NCI-H2029 treated with DMSO at 0.1 percent for 48 hours (cell line): ENCODE results near the gene MRGPRX2.
A peak's percentile ranks its signal among the peaks of the same experiment; 100 is the strongest.

ENCODE experiments used
- DNase-seq: peaks from one replicate; lab custom pipeline; 2025; lab: John Stamatoyannopoulos, UW

Gene MRGPRX2

GRCh38 chr11:19060629-19061028, at the start of gene MRGPRX2:
TSS of gene MRGPRX2 (minus strand) at chr11:19060717. CDS start at chr11:19056402, 4,315 bp downstream.
- DNase-seq, result no peak

GRCh38 chr11:19110295-19110694, 49.8 kb upstream of the MRGPRX2 start:
- peak; percentile 34 for DNase-seq

GRCh38 chr11:19107125-19107524, 46.6 kb upstream of the MRGPRX2 start:
- DNase-seq, result no peak

GRCh38 chr11:19105011-19105410, 44.5 kb upstream of the MRGPRX2 start:
- no peak for DNase-seq

GRCh38 chr11:19102521-19102900, 42.0 kb upstream of the MRGPRX2 start:
- no peak for DNase-seq

GRCh38 chr11:19101796-19102520, 41.4 kb upstream of the MRGPRX2 start:
- no peak for DNase-seq

- DNase-seq, result no peak
These were observed 40.4 kb upstream of the MRGPRX2 start for GRCh38 chr11:19100885-19101284.

GRCh38 chr11:19099093-19099492, 38.6 kb upstream of the MRGPRX2 start:
- no peak for DNase-seq

- DNase-seq, result no peak
These were observed 34.3 kb upstream of the MRGPRX2 start for GRCh38 chr11:19094859-19095258.

GRCh38 chr11:19093976-19094375, 33.5 kb upstream of the MRGPRX2 start:
- no peak for DNase-seq

- DNase-seq, result no peak
These were observed 32.3 kb upstream of the MRGPRX2 start for GRCh38 chr11:19092850-19093249.

GRCh38 chr11:19092342-19092741, 31.8 kb upstream of the MRGPRX2 start:
- DNase-seq, result no peak

- no peak for DNase-seq
These were observed 30.8 kb upstream of the MRGPRX2 start for GRCh38 chr11:19091366-19091765.

- no peak for DNase-seq
These were observed 28.9 kb upstream of the MRGPRX2 start for GRCh38 chr11:19089421-19089820.

GRCh38 chr11:19088791-19089190, 28.3 kb upstream of the MRGPRX2 start:
- DNase-seq, result no peak

- DNase-seq, result no peak
These were observed 27.1 kb upstream of the MRGPRX2 start for GRCh38 chr11:19087658-19088057.

GRCh38 chr11:19084661-19085315, 24.3 kb upstream of the MRGPRX2 start:
- no peak for DNase-seq

GRCh38 chr11:19083166-19083565, 22.6 kb upstream of the MRGPRX2 start:
- no peak for DNase-seq

GRCh38 chr11:19080579-19080993, 20.1 kb upstream of the MRGPRX2 start:
- no peak for DNase-seq

- DNase-seq, result no peak
These were observed 19.3 kb upstream of the MRGPRX2 start for GRCh38 chr11:19079643-19080440.

GRCh38 chr11:19077965-19078364, 17.4 kb upstream of the MRGPRX2 start:
- DNase-seq, result no peak

GRCh38 chr11:19076744-19077589, 16.4 kb upstream of the MRGPRX2 start:
- DNase-seq, result peak; percentile 59
